ENCODE data around the gene SLC11A2. TPM values are rescaled to one million over a fixed set of nuclear protein-coding genes. Genes with fewer than 3 reads are reported as not detected.
A peak's percentile ranks its signal among the peaks of the same experiment; 100 is the strongest.

The SLC11A2 gene
- total RNA-seq, 1 donor from 2014 or later = 42.6 TPM

DNA sequence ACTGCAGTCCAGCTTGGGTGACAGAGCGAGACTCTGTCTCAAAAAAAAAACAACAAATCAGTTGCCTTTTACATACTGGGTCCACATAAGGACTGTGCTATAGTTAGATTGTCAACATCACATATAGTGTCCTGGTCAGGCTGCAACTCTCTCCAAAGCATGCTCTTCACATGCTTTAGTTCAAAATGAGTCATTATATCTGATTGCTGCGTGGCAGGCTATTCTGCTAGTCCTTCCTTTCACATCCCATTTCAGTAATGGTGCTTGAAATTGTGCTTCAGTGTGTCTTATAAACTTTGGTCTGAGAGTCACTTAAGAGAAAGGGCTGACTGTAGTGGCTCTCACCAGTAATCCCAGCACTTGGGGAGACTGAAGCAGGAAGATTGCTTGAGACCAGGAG is 28.9 kb upstream of the SLC11A2 start:
- Mint-ChIP-seq H3K4me1 (ENCODE audit: unreplicated experiment) (peaks cover 4% of the 10 kb centered on the region), H3K9me3 (ENCODE audit: unreplicated experiment) (no peaks in the 10 kb centered on the region), H3K27ac (ENCODE audit: unreplicated experiment) (no peak overlapping the region), H3K36me3 (ENCODE audit: unreplicated experiment) (peaks cover 18% of the 10 kb centered on the region), H3K4me3 (ENCODE audit: unreplicated experiment) (no peak overlapping the region), H3K27me3 (ENCODE audit: unreplicated experiment) (no peaks in the 10 kb centered on the region)
- DNase-seq (ENCODE audit: extremely low spot score, unreplicated experiment) = no peak
- TF ChIP-seq, protein P1, sequence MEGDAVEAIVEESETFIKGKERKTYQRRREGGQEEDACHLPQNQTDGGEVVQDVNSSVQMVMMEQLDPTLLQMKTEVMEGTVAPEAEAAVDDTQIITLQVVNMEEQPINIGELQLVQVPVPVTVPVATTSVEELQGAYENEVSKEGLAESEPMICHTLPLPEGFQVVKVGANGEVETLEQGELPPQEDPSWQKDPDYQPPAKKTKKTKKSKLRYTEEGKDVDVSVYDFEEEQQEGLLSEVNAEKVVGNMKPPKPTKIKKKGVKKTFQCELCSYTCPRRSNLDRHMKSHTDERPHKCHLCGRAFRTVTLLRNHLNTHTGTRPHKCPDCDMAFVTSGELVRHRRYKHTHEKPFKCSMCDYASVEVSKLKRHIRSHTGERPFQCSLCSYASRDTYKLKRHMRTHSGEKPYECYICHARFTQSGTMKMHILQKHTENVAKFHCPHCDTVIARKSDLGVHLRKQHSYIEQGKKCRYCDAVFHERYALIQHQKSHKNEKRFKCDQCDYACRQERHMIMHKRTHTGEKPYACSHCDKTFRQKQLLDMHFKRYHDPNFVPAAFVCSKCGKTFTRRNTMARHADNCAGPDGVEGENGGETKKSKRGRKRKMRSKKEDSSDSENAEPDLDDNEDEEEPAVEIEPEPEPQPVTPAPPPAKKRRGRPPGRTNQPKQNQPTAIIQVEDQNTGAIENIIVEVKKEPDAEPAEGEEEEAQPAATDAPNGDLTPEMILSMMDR (IDR thresholded peaks at IDR 0.05) = no peak

DNA sequence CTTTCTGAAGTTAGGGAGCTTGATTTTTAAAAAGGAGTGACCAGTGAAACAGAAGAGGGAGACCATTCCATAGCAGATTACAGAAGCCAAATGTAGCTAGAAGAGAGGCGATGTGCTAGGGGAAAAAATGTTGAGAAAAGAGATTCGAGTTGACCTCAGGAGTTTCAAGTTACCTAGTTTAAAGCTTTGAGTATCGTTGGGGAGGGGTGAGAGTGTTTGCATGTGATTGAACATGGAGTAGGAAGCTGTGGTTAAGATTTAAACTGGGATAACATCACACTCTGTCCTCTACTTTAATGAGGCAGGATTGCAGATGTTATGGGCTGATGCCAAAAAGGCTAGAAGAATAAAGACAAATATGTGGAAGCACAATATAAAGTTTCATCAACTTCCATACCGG is 25.6 kb upstream of the SLC11A2 start:
- Mint-ChIP-seq H3K9me3 (ENCODE audit: unreplicated experiment) (no peaks in the 10 kb centered on the region), H3K4me1 (ENCODE audit: unreplicated experiment) (peaks cover 29% of the 10 kb centered on the region), H3K36me3 (ENCODE audit: unreplicated experiment) (peaks cover 14% of the 10 kb centered on the region), H3K4me3 (ENCODE audit: unreplicated experiment) (no peak overlapping the region), H3K27me3 (ENCODE audit: unreplicated experiment) (no peaks in the 10 kb centered on the region), H3K27ac (ENCODE audit: unreplicated experiment) (no peak overlapping the region)
- TF ChIP-seq, protein P1 (IDR thresholded peaks at IDR 0.05) = no peak
- DNase-seq (ENCODE audit: extremely low spot score, unreplicated experiment) = no peak

DNA sequence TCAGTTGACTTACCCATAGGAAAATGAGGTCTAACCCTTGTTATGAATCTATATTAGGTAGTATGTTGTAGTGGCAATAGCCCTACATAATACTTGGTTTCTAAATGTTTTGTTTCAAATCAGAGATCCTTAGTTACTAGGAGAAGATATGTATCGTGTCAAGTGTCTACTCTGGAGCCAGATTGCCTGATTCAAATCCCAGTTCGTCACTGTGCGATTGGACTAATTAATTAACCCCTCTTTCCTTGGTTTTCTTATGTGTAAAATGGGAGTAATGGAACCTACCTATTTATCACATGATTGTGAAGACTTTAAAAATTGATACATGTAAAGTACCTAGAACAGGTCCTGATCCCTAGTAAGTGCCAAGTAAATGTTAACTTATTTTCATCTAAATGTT is 23.3 kb upstream of the SLC11A2 start:
- Mint-ChIP-seq H3K4me3 (ENCODE audit: unreplicated experiment) (peak overlapping the region; percentile 87), H3K27ac (ENCODE audit: unreplicated experiment) (no peak overlapping the region), H3K9me3 (ENCODE audit: unreplicated experiment) (no peaks in the 10 kb centered on the region), H3K4me1 (ENCODE audit: unreplicated experiment) (peaks cover 30% of the 10 kb centered on the region), H3K27me3 (ENCODE audit: unreplicated experiment) (no peaks in the 10 kb centered on the region), H3K36me3 (ENCODE audit: unreplicated experiment) (peaks cover 7% of the 10 kb centered on the region)
- TF ChIP-seq, protein P1 (IDR thresholded peaks at IDR 0.05) = no peak
- DNase-seq (ENCODE audit: extremely low spot score, unreplicated experiment) = no peak

DNA sequence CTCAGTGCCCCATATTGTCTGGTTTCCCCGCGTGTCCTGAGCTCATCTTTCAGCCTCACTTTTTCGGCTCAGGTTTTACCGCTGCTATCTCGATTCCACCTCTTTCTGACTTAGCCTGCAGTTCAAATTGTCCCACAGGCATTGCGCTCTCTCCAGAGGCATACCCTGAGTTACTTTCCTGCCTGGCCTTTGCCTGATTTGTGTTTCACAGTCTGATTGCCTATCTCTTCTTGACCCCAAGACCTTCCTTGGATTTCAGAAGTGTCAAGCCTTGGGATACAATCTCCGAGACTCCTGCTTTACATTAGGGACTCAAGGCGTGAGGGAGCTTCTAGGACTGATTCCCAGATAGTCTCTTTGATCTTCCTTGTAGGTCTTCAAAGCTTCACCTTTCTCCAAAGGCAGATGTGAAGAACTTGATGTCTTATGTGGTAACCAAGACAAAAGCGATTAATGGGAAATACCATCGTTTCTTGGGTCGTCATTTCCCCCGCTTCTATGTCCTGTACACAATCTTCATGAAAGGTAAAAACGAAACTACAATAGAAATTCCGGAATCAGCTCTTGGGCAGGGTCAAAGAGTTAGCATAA is 22.6 kb upstream of the SLC11A2 start:
- Mint-ChIP-seq H3K4me1 (ENCODE audit: unreplicated experiment) (peaks cover 30% of the 10 kb centered on the region), H3K36me3 (ENCODE audit: unreplicated experiment) (peaks cover 4% of the 10 kb centered on the region)

More for the DNA sequence above, 22.6 kb upstream of the SLC11A2 start:
- no peak for DNase-seq (ENCODE audit: extremely low spot score, unreplicated experiment)
- TF ChIP-seq, protein P1 (IDR thresholded peaks at IDR 0.05) = no peak
- no peaks in the 10 kb centered on the region for H3K27me3 Mint-ChIP-seq (ENCODE audit: unreplicated experiment)
- H3K4me3 Mint-ChIP-seq (ENCODE audit: unreplicated experiment) = peak overlapping the region; percentile 87
- no peaks in the 10 kb centered on the region for H3K9me3 Mint-ChIP-seq (ENCODE audit: unreplicated experiment)
- H3K27ac Mint-ChIP-seq (ENCODE audit: unreplicated experiment) = peak overlapping the region; percentile 86

All from osteocyte (in vitro differentiated cells).